Stimulated activated CD8-positive, alpha-beta memory T cell treated with anti-CD3 and anti-CD28 coated beads, Interleukin-7, amount 100 ng/mL, for 4 hours (primary cell): ENCODE measurements around the gene ZSWIM3.
"Not testable (repeated sequence)": the region's sequence is repeated elsewhere in the genome, so short reads cannot be mapped to it uniquely, and the experiment has no call there.

Experiments used
- DNase-seq, 2 donors: peaks; one replicate each; pipeline ENCODE4 v3.0.0-alpha.2; 2020; ENCODE audit warnings: low read depth in 2 of 2

The ZSWIM3 gene

GRCh38 chr20:45890077-45890984, 32.9 kb downstream of the ZSWIM3 start:
- peak in 1 of 2 donors; percentile 33 for DNase-seq

- DNase-seq = peak; percentile 77 to 79
These were observed 33.9 kb downstream of the ZSWIM3 start, which contains the start of the genes CTSA and NEURL2 for GRCh38 chr20:45890985-45891983. Gene CTSA (plus strand): TSS chr20:45891335. CDS start chr20:45891569, 234 bp downstream. Gene NEURL2 (minus strand): TSS chr20:45891208. CDS start chr20:45890991, 217 bp downstream.

- DNase-seq = no peak
These were observed 34.8 kb downstream of the ZSWIM3 start for GRCh38 chr20:45892049-45892825.

- DNase-seq = peak in 1 of 2 donors; percentile 28
These were observed 35.5 kb downstream of the ZSWIM3 start for GRCh38 chr20:45892828-45893500.

- DNase-seq = no peak
These were observed 36.4 kb downstream of the ZSWIM3 start for GRCh38 chr20:45893831-45894230.

GRCh38 chr20:45894797-45895196, 37.4 kb downstream of the ZSWIM3 start:
- DNase-seq = no peak

GRCh38 chr20:45896641-45897161, 39.3 kb downstream of the ZSWIM3 start:
- DNase-seq = no peak

- DNase-seq = no peak
These were observed 39.9 kb downstream of the ZSWIM3 start for GRCh38 chr20:45897289-45897688.

GRCh38 chr20:45897692-45898091, 40.3 kb downstream of the ZSWIM3 start:
- no peak for DNase-seq

GRCh38 chr20:45898285-45898684, 40.9 kb downstream of the ZSWIM3 start:
- DNase-seq = no peak

GRCh38 chr20:45899046-45899835, 41.8 kb downstream of the ZSWIM3 start:
- no peak for DNase-seq

- not testable (repeated sequence) for DNase-seq
These were observed 43.9 kb downstream of the ZSWIM3 start for GRCh38 chr20:45901332-45901731.

GRCh38 chr20:45902199-45902701, 44.8 kb downstream of the ZSWIM3 start:
- DNase-seq = no peak

- no peak for DNase-seq
These were observed 47.4 kb downstream of the ZSWIM3 start for GRCh38 chr20:45904583-45905504.

GRCh38 chr20:45905505-45906079, 48.2 kb downstream of the ZSWIM3 start:
- no peak for DNase-seq

- DNase-seq = no peak
These were observed 50.0 kb downstream of the ZSWIM3 start for GRCh38 chr20:45907219-45907948.

- DNase-seq = no peak
These were observed 50.7 kb downstream of the ZSWIM3 start for GRCh38 chr20:45908084-45908483.
